H1 (cell line): ENCODE measurements around the gene PROK1.

Experiments used
- CEBPB ChIP-seq: IDR thresholded peaks from 2 replicates; pipeline ENCODE4 v1.6.1; 2012; ENCODE audit warnings: low read depth, low read length
- CTCF ChIP-seq, 3 experiments: IDR thresholded peaks; 1 replicate in 2 of 3; 2 replicates in 1 of 3; pipeline versions ENCODE4 v1.5.1 to v1.6.1; 2011; ENCODE audit warnings: low read length in 3 of 3, mild to moderate bottlenecking in 3 of 3, inconsistent platforms in 2 of 3, low read depth in 1 of 3, moderate library complexity in 1 of 3; ENCODE audit not compliant: insufficient read depth in 1 of 3; ENCODE audit errors: control extremely low read depth in 1 of 3
- EP300 ChIP-seq, 2 experiments: IDR thresholded peaks; 1 replicate in 1 of 2; 2 replicates in 1 of 2; pipeline ENCODE4 v1.6.1; 2011 to 2012; ENCODE audit warnings: low read depth in 2 of 2, low read length in 2 of 2, mild to moderate bottlenecking in 2 of 2, borderline replicate concordance in 1 of 2, inconsistent platforms in 1 of 2, moderate library complexity in 1 of 2
- EZH2 ChIP-seq: fragments of 200-600 bp; sonication (generic); IDR thresholded peaks from 2 replicates; pipeline ENCODE4 v1.7.1; 2012; ENCODE audit warnings: low read depth, mild to moderate bottlenecking, moderate library complexity, low read length, inconsistent platforms; ENCODE audit not compliant: severe bottlenecking
- KDM5A ChIP-seq: fragments of 200-600 bp; IDR thresholded peaks from 2 replicates; pipeline ENCODE4 v1.7.1; 2012; ENCODE audit warnings: mild to moderate bottlenecking, low read length, inconsistent platforms, mixed read lengths
- POLR2A ChIP-seq, 2 experiments: IDR thresholded peaks; 1 replicate in 1 of 2; 2 replicates in 1 of 2; pipeline ENCODE4 v1.6.1; 2011; ENCODE audit warnings: low read depth in 2 of 2, low read length in 2 of 2, mild to moderate bottlenecking in 2 of 2; ENCODE audit errors: control extremely low read depth in 1 of 2
- RAD21 ChIP-seq, 2 experiments: IDR thresholded peaks in 1 of 2; conservative IDR thresholded peaks in 1 of 2; 2 replicates each; pipeline ENCODE4 v1.6.1; 2011; ENCODE audit warnings: low read depth in 2 of 2, low read length in 2 of 2, improper control_type of control experiment in 1 of 2, inconsistent platforms in 1 of 2, mild to moderate bottlenecking in 1 of 2, moderate library complexity in 1 of 2
- RNF2 ChIP-seq: fragments of 200-900, 300-1000 bp; sonication (generic); IDR thresholded peaks from 2 replicates; pipeline ENCODE4 v1.7.1; 2016; ENCODE audit warnings: borderline replicate concordance, low read depth, mild to moderate bottlenecking, antibody characterized with exemption, low read length; ENCODE audit not compliant: poor library complexity, severe bottlenecking; ENCODE audit errors: missing control alignments
- SIRT6 ChIP-seq: IDR thresholded peaks from one replicate; pipeline ENCODE4 v1.7.1; 2012; ENCODE audit warnings: low read length, inconsistent platforms
- SP2 ChIP-seq: IDR thresholded peaks from 2 replicates; pipeline ENCODE4 v1.6.1; 2012; ENCODE audit warnings: mild to moderate bottlenecking, low read length, inconsistent platforms
- USF2 ChIP-seq: IDR thresholded peaks from 2 replicates; pipeline ENCODE4 v1.6.1; 2011; ENCODE audit warnings: low read length, improper control_type of control experiment
- YY1 ChIP-seq: IDR thresholded peaks from 2 replicates; pipeline ENCODE4 v1.6.1; 2011; ENCODE audit warnings: low read depth, mild to moderate bottlenecking, low read length

GRCh38 chr1:110492573-110492972 lies 41.6 kb downstream of the PROK1 start:
- TF ChIP-seq POLR2A (IDR thresholded peaks at IDR 0.05; ENCODE audit: control extremely low read depth in 1 of 2, low read depth in 2 of 2, low read length in 2 of 2) (no peak), YY1 (no peak), CTCF (IDR thresholded peaks at IDR 0.05; ENCODE audit: control extremely low read depth in 1 of 3, insufficient read depth in 1 of 3, low read depth in 1 of 3, low read length in 3 of 3) (no peak), USF2 (no peak), RNF2 (no peak), CEBPB (no peak), RAD21 (IDR thresholded peaks at IDR 0.05 in 1 of 2, conservative IDR thresholded peaks at IDR 0.05 in 1 of 2; ENCODE audit: low read depth in 2 of 2, low read length in 2 of 2) (no peak), SIRT6 (no peak), KDM5A (no peak), SP2 (no peak), EZH2 (no peak), EP300 (IDR thresholded peaks at IDR 0.05; ENCODE audit: borderline replicate concordance in 1 of 2, low read depth in 2 of 2, low read length in 2 of 2) (no peak)
